ENCODE data around the gene CMTR1.
"Not testable (repeated sequence)": the region's sequence is repeated elsewhere in the genome, so short reads cannot be mapped to it uniquely, and the experiment has no call there.

DNA sequence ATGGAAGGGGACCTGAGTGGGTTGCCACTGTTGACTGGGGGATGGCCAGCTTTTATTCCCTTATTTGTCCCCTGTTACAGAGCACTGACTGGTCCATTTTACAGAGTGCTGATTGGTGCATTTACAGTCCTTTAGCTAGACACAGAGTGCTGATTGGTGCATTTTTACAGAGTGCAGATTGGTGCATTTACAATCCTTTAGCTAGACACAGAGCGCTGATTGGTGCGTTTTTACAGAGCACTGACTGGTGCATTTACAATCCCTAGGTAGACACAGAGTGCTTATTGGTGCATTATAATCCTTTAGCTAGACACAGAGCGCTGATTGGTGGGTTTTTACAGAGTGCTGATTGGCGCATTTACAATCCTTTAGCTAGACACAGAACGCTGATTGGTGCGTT lies 67.9 kb downstream of the CMTR1 start:
- TF ChIP-seq, protein P1, sequence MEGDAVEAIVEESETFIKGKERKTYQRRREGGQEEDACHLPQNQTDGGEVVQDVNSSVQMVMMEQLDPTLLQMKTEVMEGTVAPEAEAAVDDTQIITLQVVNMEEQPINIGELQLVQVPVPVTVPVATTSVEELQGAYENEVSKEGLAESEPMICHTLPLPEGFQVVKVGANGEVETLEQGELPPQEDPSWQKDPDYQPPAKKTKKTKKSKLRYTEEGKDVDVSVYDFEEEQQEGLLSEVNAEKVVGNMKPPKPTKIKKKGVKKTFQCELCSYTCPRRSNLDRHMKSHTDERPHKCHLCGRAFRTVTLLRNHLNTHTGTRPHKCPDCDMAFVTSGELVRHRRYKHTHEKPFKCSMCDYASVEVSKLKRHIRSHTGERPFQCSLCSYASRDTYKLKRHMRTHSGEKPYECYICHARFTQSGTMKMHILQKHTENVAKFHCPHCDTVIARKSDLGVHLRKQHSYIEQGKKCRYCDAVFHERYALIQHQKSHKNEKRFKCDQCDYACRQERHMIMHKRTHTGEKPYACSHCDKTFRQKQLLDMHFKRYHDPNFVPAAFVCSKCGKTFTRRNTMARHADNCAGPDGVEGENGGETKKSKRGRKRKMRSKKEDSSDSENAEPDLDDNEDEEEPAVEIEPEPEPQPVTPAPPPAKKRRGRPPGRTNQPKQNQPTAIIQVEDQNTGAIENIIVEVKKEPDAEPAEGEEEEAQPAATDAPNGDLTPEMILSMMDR (IDR thresholded peaks at IDR 0.05) = not testable (repeated sequence)
- TF ChIP-seq POLR2A (IDR thresholded peaks at IDR 0.05) = not testable (repeated sequence)
